ENCODE measurements around the gene RINL. TPM values are rescaled to one million over a fixed set of nuclear protein-coding genes. Genes with fewer than 3 reads are reported as not detected.

The RINL gene
- total RNA-seq, 1 experiment from 2014 or later: 1.3 TPM

GRCh38 chr19:38908911-38909310 lies 30.8 kb upstream of the RINL start:
- Histone ChIP-seq H3K9me3 (ENCODE audit: control insufficient read depth, insufficient read depth, low read depth, low read length) (no peaks in the 10 kb centered on the region), H3K36me3 (ENCODE audit: control insufficient read depth, insufficient read depth, low read length) (no peaks in the 10 kb centered on the region; the same call in 1 of the 2 replicates), H3K4me3 (ENCODE audit: low read depth in 2 of 2, low read length in 2 of 2) (no peak overlapping the region), H3K27ac (ENCODE audit: low read length) (no peak overlapping the region), H3K27me3 (ENCODE audit: control insufficient read depth, insufficient read depth, low read length) (no peaks in the 10 kb centered on the region), H3K4me1 (ENCODE audit: control insufficient read depth, insufficient read depth, low read length) (peaks cover 9% of the 10 kb centered on the region; the same call in 1 of the 2 replicates)
- TF ChIP-seq SIN3A (IDR thresholded peaks at IDR 0.05; ENCODE audit: borderline replicate concordance, insufficient read depth, low read depth, low read length): no peak
- TF ChIP-seq REST (IDR thresholded peaks at IDR 0.05; ENCODE audit: insufficient read depth in 1 of 2, low read depth in 2 of 2, low read length in 1 of 2): no peak
- no peak for TF ChIP-seq CTCF (IDR thresholded peaks at IDR 0.05)
- no peak for TF ChIP-seq TCF7L2 (IDR thresholded peaks at IDR 0.05; ENCODE audit: low read depth, low read length)
- no peak; the same call in 1 of the 2 replicates for TF ChIP-seq POLR2AphosphoS5 (IDR thresholded peaks at IDR 0.05; ENCODE audit: low read depth, low read length)
- CTCF ChIA-PET: interaction anchor here (0.6 kb wide), 2 partner anchors 250 to 274 kb away, joined by 3 to 4 read pairs; no protein-coding TSS in a partner anchor
- in situ Hi-C loops (cut with HindIII; ENCODE audit: low pct_unique_long_range_greater_than_20kb, low sequenced_read_pairs) (no loop called here), intact Hi-C loops (cut with micrococcal nuclease; ENCODE audit: unreplicated experiment) (no loop called here)
- no peak for DNase-seq (ENCODE audit: low read depth, low spot score)
- POLR2A ChIA-PET: interaction anchor here (0.5 to 1.4 kb wide), 4 partner anchors 9 to 167 kb away, joined by 3 to 5 read pairs (median 4); partner anchors contain the start of gene NFKBIB
- no peak for ATAC-seq
- no TSS peak for BruUV-seq (replicated peaks)

- H3K36me3 ChIP-seq (ENCODE audit: control insufficient read depth, insufficient read depth, low read length): no peaks in the 10 kb centered on the region; the same call in 1 of the 2 replicates
- ChIA-PET CTCF (interaction anchor here (0.7 kb wide), 2 partner anchors 221 to 339 kb away, joined by 3 to 4 read pairs; no protein-coding TSS in a partner anchor), POLR2A (interaction anchor here (0.5 to 0.7 kb wide), 2 partner anchors 21 to 282 kb away, joined by 3 to 13 read pairs; no protein-coding TSS in a partner anchor)
- intact Hi-C loops (cut with micrococcal nuclease; ENCODE audit: unreplicated experiment) (no loop called here), in situ Hi-C loops (cut with HindIII; ENCODE audit: low pct_unique_long_range_greater_than_20kb, low sequenced_read_pairs) (no loop called here)
- peaks cover 9% of the 10 kb centered on the region; the same call in 1 of the 2 replicates for H3K4me1 ChIP-seq (ENCODE audit: control insufficient read depth, insufficient read depth, low read length)
- BruUV-seq (replicated peaks): no TSS peak
- H3K27me3 ChIP-seq (ENCODE audit: control insufficient read depth, insufficient read depth, low read length): no peaks in the 10 kb centered on the region
- H3K9me3 ChIP-seq (ENCODE audit: control insufficient read depth, insufficient read depth, low read depth, low read length): no peaks in the 10 kb centered on the region
- no peak overlapping the region for H3K27ac ChIP-seq (ENCODE audit: low read length)
- no peak for ATAC-seq
- TF ChIP-seq TCF7L2 (IDR thresholded peaks at IDR 0.05; ENCODE audit: low read depth, low read length): no peak
- no peak for TF ChIP-seq SIN3A (IDR thresholded peaks at IDR 0.05; ENCODE audit: borderline replicate concordance, insufficient read depth, low read depth, low read length)
- no peak for TF ChIP-seq POLR2AphosphoS5 (IDR thresholded peaks at IDR 0.05; ENCODE audit: low read depth, low read length)
- no peak for TF ChIP-seq CTCF (IDR thresholded peaks at IDR 0.05)
- no peak for TF ChIP-seq REST (IDR thresholded peaks at IDR 0.05; ENCODE audit: insufficient read depth in 1 of 2, low read depth in 2 of 2, low read length in 1 of 2)
- DNase-seq (ENCODE audit: low read depth, low spot score): no peak
- H3K4me3 ChIP-seq (ENCODE audit: low read depth in 2 of 2, low read length in 2 of 2): no peak overlapping the region
These were observed 29.6 kb upstream of the RINL start for GRCh38 chr19:38907670-38908069.
